HG03558 (cell line): ENCODE measurements around the gene FAM83E.
"Not testable (repeated sequence)": the region's sequence is repeated elsewhere in the genome, so short reads cannot be mapped to it uniquely, and the experiment has no call there.

ENCODE experiments used
- ATAC-seq: cut with Tn5 transposase; IDR thresholded peaks from one replicate; pipeline ENCODE4 v1.9.1; 2021; ENCODE audit warnings: moderate number of reproducible peaks; ENCODE audit not compliant: unreplicated experiment; ENCODE audit errors: extremely low read depth

The FAM83E gene

DNA sequence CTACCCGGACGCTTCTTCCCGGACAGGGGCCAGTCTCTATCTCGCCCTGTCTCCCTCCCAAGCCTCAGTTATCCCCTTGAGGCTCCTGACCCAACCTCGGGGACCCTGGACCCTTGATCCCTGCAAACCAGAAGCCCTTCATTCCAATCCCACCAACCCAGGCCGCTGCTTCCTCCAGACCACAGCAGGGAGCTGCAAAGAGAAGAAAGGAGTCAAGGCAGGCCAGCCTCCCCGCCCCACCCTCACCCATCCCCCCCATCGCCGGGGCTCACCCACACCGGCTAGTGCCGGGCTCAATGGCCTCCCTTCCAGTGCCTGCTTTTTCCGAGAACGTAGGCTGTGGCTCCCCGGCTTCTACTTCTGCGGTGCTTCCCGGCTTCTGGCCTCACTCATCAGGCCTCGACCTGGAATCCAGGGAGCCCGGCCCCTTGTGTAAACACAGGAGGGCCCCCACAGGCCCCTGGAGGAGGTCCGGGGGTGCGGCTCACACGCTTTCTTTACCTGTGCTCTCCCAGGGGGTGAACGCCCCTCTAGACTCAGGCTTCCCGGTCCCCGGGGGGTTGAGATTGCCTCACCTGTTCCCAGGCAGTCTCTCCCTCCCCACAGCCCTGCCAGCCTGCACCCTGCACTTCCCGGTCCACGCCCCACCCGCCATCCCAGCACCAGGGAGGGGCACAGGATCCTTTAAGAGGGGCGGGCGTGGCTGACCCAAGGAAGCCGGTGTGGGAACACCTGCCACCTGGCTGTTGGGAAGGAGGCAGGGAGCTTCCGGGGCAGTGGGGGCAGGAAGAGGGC is at the start of gene FAM83E:
Gene FAM83E, minus strand, starts transcription at position 641 of the 795 bp plus-strand sequence. CDS start 1,704 bp downstream, outside the sequence.
- ATAC-seq: no peak

- ATAC-seq: no peak
These were observed 49.6 kb upstream of the FAM83E start for GRCh38 chr19:48664476-48664875.

GRCh38 chr19:48663667-48664066 is 48.8 kb upstream of the FAM83E start:
- ATAC-seq: no peak

DNA sequence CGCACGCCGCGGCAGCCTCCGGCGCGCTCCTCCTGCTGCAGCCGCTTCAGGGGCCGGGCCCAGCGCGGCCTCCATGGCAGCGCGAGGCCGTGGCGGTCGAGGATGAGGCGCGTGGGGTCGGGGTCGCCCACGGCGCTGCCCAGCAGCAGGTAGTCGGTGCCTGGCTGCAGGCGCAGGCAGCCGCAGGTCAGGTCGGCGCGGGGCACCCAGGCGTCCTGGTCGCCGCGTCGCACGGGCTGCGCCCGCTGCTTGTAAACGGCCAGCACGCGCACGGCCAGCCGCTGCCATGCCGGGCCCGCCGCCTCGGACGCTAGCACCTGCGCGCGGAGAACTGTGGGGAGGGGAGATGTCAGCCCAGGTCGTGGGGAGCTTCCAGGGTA is 46.8 kb upstream of the FAM83E start:
- no peak for ATAC-seq

- ATAC-seq: no peak
These were observed 46.2 kb upstream of the FAM83E start for GRCh38 chr19:48660852-48661710.

DNA sequence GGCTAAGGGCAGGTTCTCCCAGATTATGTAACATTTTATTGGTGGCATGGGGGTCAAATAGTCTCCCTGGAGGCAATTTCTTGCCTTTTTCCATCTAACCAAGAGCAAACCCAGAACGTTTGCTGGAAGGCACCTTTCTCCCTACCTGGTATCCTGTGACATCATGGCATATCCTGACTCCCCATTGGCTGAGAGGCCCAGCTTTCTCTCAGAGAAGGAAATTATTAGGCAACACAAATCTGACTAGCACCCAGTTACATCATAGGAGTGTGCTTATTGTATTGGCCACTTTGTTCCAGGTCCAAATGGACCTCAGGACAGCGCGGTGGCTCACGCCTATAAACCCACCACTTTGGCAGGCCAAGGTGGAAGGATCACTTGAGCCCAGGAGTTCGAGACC is 44.9 kb upstream of the FAM83E start:
- ATAC-seq: no peak

DNA sequence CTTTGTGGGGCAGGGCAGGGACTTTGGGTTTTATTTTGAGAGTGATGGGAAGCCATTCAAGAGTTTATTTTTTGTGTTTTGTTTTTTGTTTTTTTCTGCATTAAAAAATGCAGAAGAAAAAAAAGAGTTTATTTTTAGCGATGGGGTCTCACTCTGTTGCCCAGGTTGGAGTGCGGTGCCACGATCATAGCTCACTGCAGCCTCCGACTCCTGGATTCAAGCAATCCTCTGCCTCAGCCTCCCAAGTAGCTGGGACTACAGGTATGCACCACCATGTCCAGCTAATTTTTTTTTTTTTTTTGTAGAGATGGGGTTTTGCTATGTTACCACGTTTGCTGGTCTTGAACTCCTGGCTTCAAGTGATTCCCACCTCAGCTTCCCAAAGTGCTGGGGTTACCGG is 43.6 kb upstream of the FAM83E start:
- ATAC-seq: no peak

- not testable (repeated sequence) for ATAC-seq
These were observed 43.0 kb upstream of the FAM83E start for GRCh38 chr19:48657828-48658227.

- ATAC-seq: no peak
These were observed 42.1 kb upstream of the FAM83E start for GRCh38 chr19:48656840-48657474.

- ATAC-seq: no peak
These were observed 39.6 kb upstream of the FAM83E start for GRCh38 chr19:48654299-48655059.

- ATAC-seq: no peak
These were observed 36.8 kb upstream of the FAM83E start for GRCh38 chr19:48651683-48652048.

GRCh38 chr19:48650974-48651682 is 36.3 kb upstream of the FAM83E start:
- no peak for ATAC-seq

DNA sequence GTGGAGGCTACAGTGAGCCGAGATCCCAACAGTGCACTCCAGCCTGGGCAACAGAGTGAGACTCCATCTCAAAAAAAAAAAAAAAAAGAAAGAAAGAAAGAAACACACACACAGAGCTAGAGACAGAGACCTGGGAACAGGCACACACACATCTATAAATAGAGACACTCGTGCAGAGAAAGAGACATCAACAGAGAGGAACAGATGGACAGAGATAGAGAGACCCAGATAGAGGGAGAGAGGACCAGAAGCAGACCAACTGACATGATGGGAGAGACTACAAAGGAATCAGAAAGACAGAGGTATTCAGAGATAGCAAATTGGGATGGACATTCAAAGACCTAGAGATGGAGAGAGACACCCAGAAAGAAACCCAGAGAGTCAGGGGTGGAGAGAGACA is 33.3 kb upstream of the FAM83E start:
- no peak for ATAC-seq

GRCh38 chr19:48646722-48647216 is 31.9 kb upstream of the FAM83E start:
- peak; percentile 46 for ATAC-seq

- no peak for ATAC-seq
These were observed 31.3 kb upstream of the FAM83E start, which contains the start of gene CA11 for GRCh38 chr19:48646001-48646721. CA11 (minus strand) TSS chr19:48646187; CDS start chr19:48645632, 555 bp downstream.

- no peak for ATAC-seq
These were observed 30.7 kb upstream of the FAM83E start for GRCh38 chr19:48645620-48646000.

GRCh38 chr19:48644839-48645619 is 30.2 kb upstream of the FAM83E start:
- no peak for ATAC-seq

- ATAC-seq: no peak
These were observed 29.5 kb upstream of the FAM83E start for GRCh38 chr19:48644355-48644754.
